ENCODE data around the gene TM9SF2.
"Not testable (repeated sequence)": the region's sequence is repeated elsewhere in the genome, so short reads cannot be mapped to it uniquely, and the experiment has no call there.

TM9SF2 gene, protein sequence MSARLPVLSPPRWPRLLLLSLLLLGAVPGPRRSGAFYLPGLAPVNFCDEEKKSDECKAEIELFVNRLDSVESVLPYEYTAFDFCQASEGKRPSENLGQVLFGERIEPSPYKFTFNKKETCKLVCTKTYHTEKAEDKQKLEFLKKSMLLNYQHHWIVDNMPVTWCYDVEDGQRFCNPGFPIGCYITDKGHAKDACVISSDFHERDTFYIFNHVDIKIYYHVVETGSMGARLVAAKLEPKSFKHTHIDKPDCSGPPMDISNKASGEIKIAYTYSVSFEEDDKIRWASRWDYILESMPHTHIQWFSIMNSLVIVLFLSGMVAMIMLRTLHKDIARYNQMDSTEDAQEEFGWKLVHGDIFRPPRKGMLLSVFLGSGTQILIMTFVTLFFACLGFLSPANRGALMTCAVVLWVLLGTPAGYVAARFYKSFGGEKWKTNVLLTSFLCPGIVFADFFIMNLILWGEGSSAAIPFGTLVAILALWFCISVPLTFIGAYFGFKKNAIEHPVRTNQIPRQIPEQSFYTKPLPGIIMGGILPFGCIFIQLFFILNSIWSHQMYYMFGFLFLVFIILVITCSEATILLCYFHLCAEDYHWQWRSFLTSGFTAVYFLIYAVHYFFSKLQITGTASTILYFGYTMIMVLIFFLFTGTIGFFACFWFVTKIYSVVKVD

DNA sequence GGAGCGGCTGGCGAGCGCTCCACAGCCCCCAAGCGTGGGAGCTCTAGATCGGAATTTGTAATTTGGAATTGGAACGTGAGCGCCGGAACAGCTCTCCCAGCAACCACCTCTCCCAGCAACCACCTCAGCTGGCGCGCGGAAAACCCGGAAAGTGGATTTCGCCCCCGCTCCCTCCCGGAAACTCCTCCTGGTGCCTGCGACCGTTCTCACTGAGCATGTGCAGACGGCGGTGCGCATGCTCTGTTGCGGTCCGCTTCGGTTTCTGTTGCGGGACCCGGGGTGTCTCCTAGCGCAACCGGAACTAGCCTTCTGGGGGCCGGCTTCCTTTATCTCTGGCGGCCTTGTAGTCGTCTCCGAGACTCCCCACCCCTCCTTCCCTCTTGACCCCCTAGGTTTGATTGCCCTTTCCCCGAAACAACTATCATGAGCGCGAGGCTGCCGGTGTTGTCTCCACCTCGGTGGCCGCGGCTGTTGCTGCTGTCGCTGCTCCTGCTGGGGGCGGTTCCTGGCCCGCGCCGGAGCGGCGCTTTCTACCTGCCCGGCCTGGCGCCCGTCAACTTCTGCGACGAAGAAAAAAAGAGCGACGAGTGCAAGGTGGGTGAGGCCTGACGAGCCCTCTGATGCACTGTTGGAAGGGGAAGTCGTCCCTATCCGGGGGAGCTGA lies at the start of gene TM9SF2:
TM9SF2 (plus strand) TSS at position 289 of the 664 bp plus-strand sequence; CDS start at position 424, 135 bp downstream.
- DNase-seq (ENCODE audit: low spot score): peak; percentile 94

DNA sequence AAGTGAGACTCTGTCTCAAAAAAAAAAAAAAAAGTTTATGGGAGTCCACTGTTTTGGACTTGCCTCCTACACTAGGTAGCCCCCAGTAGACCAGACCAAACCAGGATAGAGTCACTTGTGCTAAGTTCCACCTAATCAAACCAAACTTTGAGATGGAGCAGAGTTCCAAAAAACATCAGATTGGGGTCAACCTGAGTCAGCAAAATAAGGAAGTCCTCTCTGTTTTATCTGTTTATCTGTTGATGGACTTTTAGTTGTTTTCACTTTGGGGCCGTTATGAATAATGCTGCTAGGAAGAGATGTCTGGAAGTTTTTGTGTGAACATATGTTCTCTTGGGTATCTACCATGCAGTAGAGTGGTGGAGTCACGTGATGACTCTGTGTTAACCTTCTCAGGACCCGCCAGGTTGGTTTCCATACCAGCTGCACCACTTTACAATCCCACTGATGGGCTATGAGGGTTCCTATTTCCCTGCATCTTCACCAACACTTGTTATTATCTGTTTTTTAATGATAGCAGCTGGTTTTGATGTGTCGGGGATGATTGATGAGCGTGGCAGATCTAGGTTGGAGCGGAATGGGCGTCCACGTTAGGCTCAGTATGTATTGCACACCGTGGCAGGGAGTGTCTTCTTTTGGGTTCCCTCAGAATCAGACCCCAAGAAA lies 46.6 kb upstream of the TM9SF2 start:
- DNase-seq (ENCODE audit: low spot score): no peak

DNA sequence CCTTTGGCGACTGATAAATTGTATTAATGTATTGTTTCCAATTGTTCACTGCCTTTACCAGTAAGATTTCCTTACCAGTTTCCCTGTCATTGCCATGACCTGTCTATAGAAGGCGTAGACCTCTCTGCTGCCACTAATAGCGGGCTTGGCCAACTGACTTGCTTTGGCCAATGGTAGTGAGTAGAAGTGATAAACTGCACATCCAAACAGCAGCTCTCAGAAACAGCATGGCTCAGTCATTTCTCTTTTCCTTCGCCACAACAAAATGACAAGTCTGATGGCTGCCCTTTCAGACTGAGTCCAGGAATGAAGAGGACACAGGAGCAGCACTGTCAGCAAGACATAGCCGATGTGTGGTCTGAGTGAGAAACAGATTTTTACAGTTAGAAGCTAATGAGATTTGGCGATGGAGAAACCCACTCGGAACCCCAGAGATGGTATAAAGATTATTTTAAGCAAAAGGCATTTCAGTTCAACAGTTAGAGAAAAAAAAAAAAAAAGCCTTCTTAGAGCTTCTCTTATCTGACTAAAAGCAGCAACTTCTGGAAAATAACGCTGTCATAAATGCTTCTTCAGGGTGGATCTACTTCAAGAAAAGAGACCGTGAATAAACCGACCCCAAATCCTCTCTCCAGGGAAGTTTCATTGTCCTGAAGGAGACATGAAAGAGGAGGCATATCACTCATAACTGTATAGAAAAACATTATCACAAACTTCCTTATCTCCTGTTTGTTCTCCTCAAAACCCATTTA lies 42.0 kb upstream of the TM9SF2 start:
- no peak for DNase-seq (ENCODE audit: low spot score)

DNA sequence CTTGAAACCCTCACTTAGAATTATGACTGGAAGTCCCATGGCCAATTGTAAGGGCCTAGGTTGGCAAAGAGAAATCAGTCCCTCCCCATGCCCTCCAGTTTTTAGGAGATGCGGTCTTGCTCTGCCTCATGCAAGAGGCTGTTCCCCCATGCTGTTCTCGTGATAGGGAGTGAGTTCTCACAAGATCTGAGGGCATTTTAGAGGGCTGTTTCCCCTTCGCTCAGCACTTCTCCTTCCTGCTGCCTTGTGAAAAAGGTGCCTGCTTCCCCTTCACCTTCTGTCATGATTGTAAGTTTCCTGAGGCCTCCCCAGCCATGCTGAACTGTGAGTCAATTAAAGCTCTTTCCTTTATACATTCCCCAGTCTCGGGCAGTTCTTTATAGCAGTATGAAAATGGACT lies 40.5 kb upstream of the TM9SF2 start:
- DNase-seq (ENCODE audit: low spot score): peak; percentile 38

DNA sequence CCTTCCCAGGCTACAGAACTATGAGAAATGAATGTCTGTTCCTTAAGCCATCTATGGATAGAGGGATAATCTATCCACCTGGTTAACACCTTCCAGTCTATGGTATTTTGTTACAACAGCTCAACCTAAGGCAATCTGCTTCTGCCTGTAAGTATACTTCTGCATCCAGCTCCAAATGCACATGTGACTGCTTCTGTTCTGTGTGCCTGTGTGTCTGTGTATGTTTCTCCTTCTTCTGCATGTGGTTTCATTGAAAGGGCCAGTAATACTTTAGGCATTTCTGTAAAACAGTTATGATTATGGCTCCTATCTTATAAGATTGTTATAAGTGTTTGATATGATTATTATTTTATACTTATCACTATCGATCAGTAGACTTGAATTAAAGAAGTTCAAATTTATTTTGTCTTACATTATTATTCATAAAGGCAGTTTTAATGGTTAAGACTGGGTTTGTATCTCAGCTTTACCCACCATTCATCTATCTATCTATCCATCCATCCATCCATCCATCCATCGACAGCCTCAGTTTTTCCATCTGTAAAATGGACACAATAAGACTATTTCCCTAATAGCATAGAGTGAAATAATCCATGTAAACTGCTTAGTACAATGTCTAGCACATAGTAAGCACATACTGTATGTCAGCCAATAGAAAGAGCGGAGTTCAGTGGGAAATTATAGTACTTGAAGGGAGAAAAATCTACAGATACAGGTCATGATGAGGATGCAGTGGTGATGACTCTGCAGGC lies 37.5 kb upstream of the TM9SF2 start:
- DNase-seq (ENCODE audit: low spot score): no peak

DNA sequence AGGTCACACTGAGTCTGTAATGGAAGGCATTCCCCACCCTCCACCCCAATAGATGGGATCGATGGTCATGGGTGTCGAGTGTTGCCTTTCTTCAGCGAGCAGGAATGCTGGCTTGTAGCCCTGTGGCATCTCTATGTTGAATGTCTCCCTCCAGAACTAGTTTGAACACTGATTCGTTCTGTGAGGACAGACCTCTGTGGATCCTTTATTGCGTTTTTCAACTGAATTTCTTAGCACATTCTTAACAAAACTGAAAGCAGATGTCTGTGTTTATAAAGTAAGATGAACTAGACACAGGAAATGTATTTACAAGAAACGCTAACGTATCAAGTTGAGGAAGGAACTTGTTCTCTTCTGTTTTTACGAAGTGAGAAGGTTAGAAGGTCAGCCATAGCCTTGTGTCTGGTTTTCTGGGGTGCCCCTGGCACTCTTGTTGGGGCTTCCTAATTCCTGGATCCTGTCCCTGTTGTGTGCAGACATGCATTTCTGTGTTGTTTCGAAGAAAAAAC lies 36.8 kb upstream of the TM9SF2 start:
- DNase-seq (ENCODE audit: low spot score): no peak

DNA sequence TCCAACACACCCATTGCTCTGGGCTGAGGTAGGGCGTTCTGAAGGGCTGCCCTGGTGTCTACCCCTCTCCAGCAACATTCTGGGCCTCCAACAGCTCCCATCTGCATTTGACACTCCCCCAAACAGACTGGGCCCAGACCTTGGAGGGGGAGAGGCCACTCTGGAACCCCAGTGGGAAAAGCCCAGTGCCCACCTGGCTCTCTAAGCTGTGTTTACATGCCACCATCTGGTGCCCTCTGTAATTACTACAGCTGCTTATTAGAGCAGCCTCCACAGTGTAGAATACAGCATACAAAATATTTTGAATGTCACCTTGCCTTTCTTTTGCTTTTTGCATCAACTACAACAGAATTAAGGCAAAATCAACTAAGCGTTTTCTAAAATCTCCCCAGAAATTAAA lies 35.8 kb upstream of the TM9SF2 start:
- DNase-seq (ENCODE audit: low spot score): no peak

DNA sequence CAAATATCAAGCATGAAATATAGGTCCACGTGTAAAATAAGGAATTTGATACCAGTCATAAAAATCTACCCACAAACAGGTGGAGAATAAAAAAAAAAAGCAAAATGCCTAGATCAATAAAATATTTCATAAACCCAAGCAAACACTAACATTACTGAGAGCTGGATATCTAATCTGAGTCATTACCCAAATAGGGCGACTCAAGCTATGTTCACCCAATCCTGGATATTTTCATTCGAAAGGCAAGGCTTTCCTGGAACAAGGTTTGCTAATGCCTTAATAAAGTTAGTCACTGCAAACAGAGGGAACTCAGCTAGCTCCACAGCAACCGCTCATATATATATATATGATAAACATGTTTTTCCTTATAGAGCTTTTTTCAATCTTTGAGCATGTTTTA lies 33.5 kb upstream of the TM9SF2 start:
- no peak for DNase-seq (ENCODE audit: low spot score)

DNA sequence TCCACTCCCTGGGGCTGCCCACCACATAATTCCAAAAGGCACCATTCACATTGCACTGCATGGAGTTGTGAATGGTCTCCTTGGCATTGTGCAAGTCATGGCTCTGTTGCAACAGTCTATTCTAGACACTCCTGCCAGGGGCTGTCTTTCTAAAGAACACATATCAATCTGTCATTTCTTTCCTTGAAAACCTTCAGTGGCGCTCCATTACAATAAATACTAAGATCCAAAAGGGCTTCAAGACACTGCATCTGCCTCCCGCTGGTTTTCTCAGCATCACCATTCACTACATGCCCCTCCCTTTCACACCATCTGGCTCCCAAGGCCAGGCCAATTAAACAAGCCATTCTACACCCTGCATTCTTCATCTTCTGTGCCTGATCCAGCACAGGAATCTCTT lies 32.2 kb upstream of the TM9SF2 start:
- no peak for DNase-seq (ENCODE audit: low spot score)

DNA sequence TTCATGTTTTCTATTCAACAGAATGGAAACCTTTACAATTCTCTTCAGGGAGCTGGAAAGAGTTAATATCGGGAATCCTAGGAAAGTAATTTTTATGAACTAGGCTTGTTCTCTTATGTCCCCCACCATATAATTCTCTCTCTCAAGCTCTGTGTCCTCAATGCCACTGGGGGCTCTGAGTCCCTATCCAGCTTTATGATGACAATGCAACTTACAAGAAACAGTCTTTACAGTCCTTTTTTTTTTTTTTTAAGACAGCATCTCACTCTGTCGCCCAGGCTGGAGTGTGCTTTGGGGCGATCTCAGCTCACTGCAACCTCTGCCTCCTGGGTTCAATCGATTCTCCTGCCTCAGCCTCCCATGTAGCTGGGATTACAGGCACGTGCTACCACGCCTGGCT lies 31.2 kb upstream of the TM9SF2 start:
- DNase-seq (ENCODE audit: low spot score): no peak

DNA sequence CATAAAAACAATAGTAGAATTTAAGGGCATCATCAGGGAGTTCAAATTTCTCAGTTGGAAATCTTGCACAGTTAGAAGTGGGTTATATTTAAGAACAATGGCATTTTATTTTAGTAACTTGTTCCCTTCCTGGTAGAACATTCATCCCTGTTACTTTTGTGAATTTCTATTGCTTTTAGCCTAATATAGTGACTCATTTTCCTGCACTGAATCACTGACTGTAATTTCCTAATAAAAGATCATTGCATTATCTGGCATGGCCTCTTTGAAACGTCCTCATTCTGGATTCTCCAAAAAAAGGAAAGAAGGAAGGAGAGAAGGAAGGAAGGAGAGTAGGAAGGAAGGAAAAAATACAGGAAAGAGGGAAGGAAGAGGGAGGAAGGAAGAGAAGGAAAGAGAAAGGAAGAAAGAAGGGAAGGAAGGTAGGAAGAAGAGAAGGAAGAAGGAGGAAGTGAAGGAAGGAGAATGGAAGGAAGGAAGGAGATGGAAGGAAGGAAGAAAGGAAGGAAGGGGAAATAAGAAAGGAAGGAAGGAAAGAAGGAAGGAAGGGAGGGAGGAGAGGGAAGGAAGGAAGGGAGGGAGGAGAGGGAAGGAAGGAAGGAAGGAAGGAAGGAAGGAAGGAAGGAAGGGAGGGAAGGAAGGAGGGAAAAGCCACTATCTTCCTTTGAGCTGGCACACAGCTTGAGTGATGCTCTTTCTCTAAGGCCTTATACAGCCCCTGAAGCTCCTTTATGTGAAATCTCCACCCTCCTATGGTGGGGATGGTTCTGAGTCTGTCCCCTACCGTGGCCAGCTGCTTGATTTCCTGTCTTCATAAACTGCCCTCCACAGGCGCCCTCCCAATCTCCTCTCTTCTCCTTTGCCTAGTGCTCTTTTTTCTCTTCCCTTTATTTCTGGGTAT lies 29.8 kb upstream of the TM9SF2 start:
- DNase-seq (ENCODE audit: low spot score): no peak

DNA sequence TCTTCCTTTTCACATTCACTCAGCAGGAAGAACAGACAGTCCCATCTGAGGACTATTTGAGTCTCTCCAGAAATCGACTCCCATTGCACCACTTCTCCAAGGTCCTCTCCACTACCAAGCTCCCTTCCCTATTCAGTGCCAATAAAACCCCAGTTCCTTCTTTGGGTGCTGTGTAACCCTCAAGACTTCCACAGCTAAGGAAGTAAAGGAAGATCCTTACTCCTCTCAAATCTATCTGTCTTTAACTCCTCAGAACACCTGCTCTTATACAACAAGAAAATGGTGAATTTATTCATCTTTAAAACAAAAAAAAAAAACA lies 29.2 kb upstream of the TM9SF2 start:
- no peak for DNase-seq (ENCODE audit: low spot score)

DNA sequence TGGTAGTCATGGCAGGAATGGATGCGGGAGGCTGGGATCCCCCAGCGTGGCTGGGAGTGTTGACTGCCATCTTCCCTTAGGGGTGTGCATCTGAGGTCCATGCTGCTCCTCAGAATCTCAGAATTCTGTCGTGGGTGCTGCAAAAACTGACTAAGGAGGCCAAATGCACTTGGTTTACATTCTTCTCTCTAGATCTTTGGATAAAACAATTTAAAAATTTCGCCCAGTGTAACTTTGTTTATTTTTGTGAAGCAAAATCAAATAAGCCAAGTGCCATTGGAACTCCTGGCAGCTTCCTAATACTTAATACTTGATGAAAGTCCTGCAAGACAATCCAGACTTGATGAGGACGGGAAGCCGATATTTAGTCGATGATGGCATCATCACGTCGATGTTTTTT lies 27.8 kb upstream of the TM9SF2 start:
- DNase-seq (ENCODE audit: low spot score): no peak

DNA sequence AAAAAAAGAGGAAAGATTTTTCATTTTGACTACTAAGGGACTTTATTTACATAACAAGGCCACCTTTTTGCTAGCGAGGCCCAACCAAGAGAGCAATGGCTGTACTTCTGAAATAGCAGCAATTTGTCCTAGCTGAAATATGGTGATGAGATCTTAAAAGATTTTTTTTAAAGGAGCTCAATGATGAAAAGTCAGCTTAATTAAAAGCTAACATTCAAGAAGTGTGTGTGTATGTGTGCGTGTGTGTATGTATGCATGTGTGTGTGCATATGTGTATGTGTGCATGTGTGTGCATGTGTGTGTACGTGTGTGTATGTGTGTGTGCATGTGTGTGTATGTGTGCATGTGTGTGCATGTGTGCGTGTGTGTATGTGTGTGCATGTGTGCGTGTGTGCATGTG lies 24.6 kb upstream of the TM9SF2 start:
- no peak for DNase-seq (ENCODE audit: low spot score)

DNA sequence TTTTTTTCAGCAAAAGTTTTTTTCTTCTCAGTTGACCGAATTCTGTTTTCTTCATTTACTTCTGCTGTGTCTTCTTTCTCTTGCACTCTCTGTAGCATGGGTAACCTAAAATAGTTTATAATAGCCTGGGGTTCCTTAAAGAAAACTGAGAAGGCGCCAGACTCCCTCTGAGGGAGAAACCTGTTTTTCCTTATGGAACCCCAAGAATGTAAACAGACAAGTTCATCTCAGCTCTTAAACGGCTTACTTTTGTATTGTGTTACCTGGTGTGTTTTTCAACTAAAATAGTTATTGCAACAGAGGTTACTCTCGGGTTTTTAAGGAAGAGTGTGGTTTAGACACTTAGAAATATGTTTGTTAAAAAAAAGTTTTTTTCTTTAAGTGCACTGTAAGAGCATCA lies 23.8 kb upstream of the TM9SF2 start:
- DNase-seq (ENCODE audit: low spot score): no peak

DNA sequence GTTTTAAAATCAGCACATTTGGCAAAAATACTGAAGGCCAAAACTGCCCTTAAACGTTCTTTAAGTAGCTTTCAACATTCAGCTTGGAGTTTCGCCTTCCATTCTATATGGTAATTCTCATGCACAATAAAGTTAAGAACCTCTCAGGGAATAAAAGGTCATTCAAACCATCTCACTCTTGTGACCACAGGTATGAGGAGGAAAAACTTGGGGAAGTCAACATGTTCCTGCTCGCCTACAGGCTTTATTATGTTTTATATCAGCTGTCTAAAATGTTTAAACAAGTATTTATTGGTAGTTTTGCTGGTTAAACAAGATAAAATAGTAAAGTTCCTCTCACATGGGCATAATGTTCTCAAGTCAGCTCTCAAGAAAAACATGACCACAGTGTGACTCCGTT lies 19.9 kb upstream of the TM9SF2 start:
- no peak for DNase-seq (ENCODE audit: low spot score)

DNA sequence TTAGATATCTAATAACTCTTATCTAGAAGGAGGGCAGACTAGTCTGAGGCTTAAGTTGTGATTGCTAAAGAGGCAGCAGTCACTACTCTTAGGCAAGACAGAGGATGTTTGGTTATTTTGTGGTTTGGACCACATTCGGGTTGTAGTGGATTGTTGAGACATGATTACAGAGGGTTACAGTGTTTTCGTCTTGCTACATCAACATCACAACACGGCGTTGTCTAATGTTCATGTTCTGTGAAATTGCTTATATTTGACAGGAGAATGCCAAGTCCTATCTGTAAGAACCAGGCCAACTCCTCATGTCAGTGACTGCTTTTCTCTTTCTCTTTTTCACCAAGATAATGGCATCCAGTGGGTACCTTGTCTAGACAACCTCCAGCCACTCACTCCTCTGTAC lies 16.8 kb upstream of the TM9SF2 start:
- DNase-seq (ENCODE audit: low spot score): no peak

DNA sequence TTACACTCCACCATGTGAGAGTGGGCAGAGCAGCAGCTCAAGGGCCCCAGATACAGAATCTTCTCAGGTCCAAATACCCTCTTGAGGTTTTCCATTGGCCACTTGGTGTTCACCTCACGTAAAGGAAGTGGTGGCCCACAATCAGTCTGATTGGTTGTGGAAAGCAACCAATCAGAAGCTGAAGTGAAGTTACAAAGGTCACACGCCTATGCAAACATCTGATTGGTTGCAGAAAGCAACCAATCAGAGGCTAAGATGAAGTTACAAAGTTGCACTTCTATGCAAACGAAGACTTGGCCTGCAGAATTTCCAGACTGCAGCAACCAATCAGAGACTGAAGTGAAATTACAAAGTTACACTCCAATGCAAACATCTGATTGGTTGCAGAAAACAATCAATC lies 14.3 kb upstream of the TM9SF2 start:
- DNase-seq (ENCODE audit: low spot score): no peak

DNA sequence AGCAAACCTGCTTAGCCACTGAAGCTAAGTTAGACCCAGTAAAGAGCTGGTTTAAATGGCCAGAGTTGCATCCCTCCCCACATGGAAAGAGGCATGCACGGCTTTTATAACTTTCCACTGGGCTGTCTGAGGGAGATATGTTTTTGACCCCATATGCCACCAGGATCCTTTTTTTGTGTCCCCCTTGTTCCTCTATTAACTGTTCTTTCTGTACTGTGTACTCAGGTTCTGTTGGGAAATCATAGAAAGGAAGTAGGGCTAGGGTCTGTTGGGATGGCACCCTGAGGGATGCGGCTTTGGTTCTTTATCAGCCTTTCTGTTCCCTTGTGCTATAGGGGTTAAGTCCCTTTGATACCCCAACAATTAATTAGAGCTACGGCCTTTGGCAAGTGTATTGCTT lies 12.2 kb upstream of the TM9SF2 start:
- no peak for DNase-seq (ENCODE audit: low spot score)

DNA sequence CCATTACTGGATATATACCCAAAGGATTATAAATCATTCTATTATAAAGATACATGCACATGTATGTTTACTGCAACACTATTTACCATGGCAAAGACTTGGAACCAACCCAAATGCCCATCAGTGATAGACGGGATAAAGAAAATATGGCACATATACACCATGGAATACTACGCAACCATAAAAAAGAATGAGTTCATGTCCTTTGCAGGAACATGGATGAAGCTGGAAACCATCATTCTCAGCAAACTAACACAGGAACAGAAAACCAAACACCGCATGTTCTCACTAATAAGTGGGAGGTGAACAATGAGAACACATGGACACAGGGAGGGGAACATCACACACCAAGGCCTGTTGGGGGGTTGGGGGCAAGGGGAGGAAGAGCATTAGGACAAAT lies 9.5 kb upstream of the TM9SF2 start:
- DNase-seq (ENCODE audit: low spot score): not testable (repeated sequence)

Measured in Ammon's horn (tissue), 1 donor.